ENCODE results near the gene GSTM5.
"Not testable (repeated sequence)": the region's sequence is repeated elsewhere in the genome, so short reads cannot be mapped to it uniquely, and the experiment has no call there.

DNA sequence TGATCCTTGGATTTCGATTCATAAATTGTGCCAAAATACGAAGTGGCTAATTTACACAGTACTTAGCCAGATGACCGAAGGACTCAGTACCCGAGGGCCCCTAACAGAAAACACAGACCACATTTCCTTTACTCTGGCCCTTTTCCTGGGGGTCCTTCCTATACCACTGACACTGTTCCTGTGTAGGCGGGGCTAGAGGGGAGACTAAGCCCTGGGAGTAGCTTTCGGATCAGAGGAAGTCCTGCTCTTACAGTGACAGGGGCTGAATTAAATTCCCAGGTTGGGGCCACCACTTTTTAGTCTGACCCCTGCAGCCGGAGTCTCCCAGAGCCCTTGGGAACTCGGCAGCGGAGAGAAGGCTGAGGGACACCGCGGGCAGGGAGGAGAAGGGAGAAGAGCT is 24.9 kb upstream of the GSTM5 start:
- not testable (repeated sequence) for TF ChIP-seq CTCF (conservative IDR thresholded peaks at IDR 0.05; ENCODE audit: low read length); EZH2phosphoT487 (IDR thresholded peaks at IDR 0.05; ENCODE audit: borderline replicate concordance, low read depth, low read length)

Measured in OCI-LY7 (cell line).